Neuron (in vitro differentiated cells): ENCODE data around the gene IFNG-AS1.

Experiments
- H2AFZ ChIP-seq: one replicate; pipeline ENCODE4 v1.6.1; 2013; ENCODE audit warnings: low read depth, mild to moderate bottlenecking, inconsistent platforms, low read length, moderate library complexity
- H3K27me3 ChIP-seq: one replicate; pipeline ENCODE4 v1.6.1; 2013; ENCODE audit warnings: low read length; ENCODE audit not compliant: insufficient read depth
- H3K36me3 ChIP-seq: one replicate; pipeline ENCODE4 v1.6.1; 2013; ENCODE audit warnings: low read length; ENCODE audit not compliant: insufficient read depth
- H3K4me1 ChIP-seq: one replicate; pipeline ENCODE4 v1.6.1; 2013; ENCODE audit warnings: low read length; ENCODE audit not compliant: insufficient read depth
- H3K4me3 ChIP-seq: 2 replicates; pipeline ENCODE4 v1.5.1; 2013; ENCODE audit warnings: mild to moderate bottlenecking, low read length, moderate library complexity
- H3K9me3 ChIP-seq: one replicate; pipeline ENCODE4 v1.6.1; 2013; ENCODE audit warnings: low read length

Gene IFNG-AS1

DNA sequence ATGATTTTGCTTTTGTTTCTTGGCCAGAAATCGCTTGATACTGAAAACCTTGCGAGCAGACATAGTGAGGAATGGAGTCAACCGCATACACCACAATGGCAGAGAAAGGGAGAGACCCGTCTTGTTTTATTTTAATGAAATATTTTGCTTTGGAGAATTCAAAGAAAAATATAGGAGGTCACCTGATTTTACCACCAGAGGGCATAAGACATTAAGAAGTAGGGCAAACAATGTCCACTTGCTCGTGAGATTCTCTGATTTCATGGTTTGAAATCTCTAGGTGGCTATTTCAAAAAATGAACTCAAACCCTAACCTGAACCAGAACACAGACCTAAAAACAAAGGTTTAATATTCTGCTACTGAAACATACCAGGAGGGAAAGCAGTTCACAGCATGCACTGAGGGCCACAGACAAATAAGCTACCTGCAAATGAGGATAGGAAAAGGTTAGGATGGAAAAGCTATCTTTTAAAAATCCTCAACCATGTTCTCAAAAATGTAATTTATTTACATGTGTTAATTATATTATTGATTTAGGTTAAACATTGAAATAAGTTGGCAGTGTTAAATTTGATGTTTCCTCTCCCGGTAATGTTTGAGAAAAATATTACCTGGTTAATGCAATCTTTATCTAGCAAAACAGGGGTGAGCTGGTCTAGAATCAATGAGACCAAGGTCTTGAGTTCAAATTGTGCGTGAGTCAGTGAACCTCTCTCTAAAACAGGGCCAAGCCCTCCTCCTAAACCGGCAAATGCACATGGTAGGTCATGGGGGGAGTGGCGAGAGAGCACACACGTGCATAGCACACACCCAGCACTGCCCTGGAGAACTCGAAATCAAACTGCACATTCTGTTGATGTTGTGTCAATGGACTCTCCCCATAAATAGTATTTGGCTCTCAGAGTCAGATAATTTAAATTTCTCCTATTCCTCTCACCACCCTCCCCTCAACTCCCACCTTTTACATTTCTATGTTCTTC is 12.5 kb downstream of the IFNG-AS1 start:
- no peaks in the 10 kb centered on the region for H3K36me3 ChIP-seq
- H2AFZ ChIP-seq = no peak overlapping the region
- no peaks in the 10 kb centered on the region for H3K27me3 ChIP-seq

DNA sequence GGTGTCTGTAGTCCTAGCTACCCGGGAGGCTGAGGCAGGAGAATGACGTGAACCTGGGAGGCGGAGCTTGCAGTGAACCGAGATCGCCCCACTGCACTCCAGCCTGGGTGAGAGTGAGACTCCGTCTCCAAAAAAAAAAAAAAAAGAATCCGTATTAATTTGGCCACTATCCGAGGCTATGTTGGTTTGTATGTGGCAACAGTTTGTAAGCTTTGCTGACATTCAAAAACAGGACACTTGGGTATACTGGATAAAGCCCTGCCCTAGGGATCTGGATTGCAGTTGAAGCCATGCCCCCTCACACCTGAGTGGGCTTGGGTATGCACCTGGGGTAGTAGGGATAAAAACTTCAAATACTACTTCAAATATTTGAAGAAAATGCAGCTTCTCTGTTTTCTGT is 14.5 kb downstream of the IFNG-AS1 start:
- H3K36me3 ChIP-seq = no peaks in the 10 kb centered on the region
- H3K4me1 ChIP-seq = no peaks in the 10 kb centered on the region
- no peak overlapping the region for H3K4me3 ChIP-seq
- H3K27me3 ChIP-seq = no peaks in the 10 kb centered on the region
- H2AFZ ChIP-seq = no peak overlapping the region
- no peaks in the 10 kb centered on the region for H3K9me3 ChIP-seq

More for the DNA sequence above, 12.5 kb downstream of the IFNG-AS1 start:
- H3K4me3 ChIP-seq = no peak overlapping the region
- no peaks in the 10 kb centered on the region for H3K9me3 ChIP-seq
- no peaks in the 10 kb centered on the region for H3K4me1 ChIP-seq

DNA sequence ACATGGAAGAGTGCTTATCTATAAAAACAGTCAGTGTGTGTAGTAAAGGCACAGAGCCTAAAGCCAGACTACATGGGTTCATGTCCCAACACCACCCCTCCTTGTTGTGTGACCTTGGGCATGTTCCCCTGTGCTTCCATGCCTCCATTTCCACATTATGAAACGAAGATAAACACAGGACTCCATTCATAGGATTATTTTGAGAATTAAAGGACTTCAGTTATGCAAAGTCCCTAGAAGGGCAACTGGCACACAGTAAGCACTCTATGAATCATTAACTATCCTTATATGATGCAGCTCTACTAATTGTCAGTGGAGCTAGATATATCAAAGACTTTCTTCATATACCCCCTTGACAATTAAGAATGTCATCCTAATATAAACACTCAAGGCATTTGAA is 17.8 kb downstream of the IFNG-AS1 start:
- Histone ChIP-seq H2AFZ (no peak overlapping the region), H3K4me3 (no peak overlapping the region), H3K36me3 (no peaks in the 10 kb centered on the region), H3K27me3 (no peaks in the 10 kb centered on the region), H3K4me1 (no peaks in the 10 kb centered on the region), H3K9me3 (no peaks in the 10 kb centered on the region)

DNA sequence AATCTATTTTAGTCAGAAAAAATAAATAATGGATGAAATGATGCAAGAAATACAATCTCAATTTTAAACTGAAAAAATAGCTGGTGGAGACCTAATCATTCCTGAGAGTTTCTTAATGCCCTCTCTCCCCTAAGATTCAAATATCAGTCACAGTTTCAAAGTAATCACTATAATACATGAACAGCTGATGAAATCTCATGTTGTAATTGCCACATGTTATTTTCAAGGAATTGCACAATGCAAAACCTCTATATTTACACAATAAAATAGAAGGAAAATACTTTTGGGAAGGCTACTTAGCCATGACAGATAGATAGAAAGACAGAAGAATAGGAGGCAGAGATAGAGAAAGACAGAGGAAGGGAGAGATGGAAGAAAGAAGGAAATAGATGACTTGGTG is 18.2 kb downstream of the IFNG-AS1 start:
- H3K4me1 ChIP-seq = no peaks in the 10 kb centered on the region
- no peaks in the 10 kb centered on the region for H3K9me3 ChIP-seq
- no peaks in the 10 kb centered on the region for H3K36me3 ChIP-seq
- no peak overlapping the region for H2AFZ ChIP-seq
- no peak overlapping the region for H3K4me3 ChIP-seq
- no peaks in the 10 kb centered on the region for H3K27me3 ChIP-seq

DNA sequence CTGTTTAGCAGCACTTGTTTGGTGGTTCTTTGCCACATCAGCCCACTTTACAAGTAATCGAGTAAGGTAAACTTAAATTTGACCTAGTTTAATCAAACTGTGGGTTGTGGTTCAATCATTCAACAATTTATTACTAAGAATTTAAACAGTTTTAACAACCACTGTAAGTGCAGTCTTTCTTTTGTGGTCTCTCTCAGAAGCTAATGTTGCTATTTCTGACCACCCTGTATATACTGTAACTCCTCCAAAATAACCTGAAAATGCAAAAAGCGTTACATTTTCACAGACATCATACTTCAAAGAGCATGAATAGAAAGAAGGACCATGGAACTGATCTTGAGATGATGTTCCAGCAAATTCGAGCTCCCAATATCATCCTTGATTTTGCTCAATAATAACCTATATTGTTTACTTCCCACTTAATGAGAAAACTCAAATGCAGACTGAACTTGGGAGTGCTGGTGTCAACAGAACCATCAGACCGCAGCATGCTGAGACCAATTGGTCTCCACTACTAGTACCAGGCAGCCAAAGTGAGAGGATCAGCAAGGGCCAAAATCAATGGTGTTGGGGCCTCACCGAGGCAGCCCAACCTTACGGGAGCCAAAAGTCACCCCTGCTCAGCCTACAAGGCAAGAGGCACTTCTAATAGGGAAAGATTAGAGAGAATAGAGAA is 22.1 kb downstream of the IFNG-AS1 start:
- Histone ChIP-seq H2AFZ (no peak overlapping the region), H3K9me3 (no peaks in the 10 kb centered on the region), H3K36me3 (no peaks in the 10 kb centered on the region), H3K4me3 (no peak overlapping the region), H3K4me1 (no peaks in the 10 kb centered on the region), H3K27me3 (no peaks in the 10 kb centered on the region)

DNA sequence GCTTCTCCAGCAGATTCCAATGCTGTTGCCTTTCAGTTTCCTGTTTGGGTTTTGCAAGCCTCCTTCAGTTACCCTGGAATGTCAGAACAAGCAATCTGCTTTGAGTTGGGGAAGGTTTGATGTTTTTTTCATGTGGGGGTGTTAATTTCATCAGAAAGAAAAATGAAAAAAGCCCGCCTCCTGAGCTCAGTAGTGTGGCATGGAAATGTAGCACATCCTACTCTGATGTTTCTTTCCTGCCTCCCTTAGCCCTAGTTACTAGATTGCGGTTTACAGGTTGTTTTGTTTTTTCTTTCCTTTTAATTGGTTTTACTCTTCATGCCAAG is 22.6 kb downstream of the IFNG-AS1 start:
- no peaks in the 10 kb centered on the region for H3K36me3 ChIP-seq
- H2AFZ ChIP-seq = no peak overlapping the region
- H3K27me3 ChIP-seq = no peaks in the 10 kb centered on the region
- no peak overlapping the region for H3K4me3 ChIP-seq
- H3K4me1 ChIP-seq = no peaks in the 10 kb centered on the region
- no peaks in the 10 kb centered on the region for H3K9me3 ChIP-seq

- Histone ChIP-seq H3K27me3 (no peaks in the 10 kb centered on the region), H3K36me3 (no peaks in the 10 kb centered on the region), H3K9me3 (no peaks in the 10 kb centered on the region), H3K4me1 (no peaks in the 10 kb centered on the region), H3K4me3 (no peak overlapping the region), H2AFZ (no peak overlapping the region)
These were observed 23.5 kb downstream of the IFNG-AS1 start for GRCh38 chr12:68012712-68013111.

DNA sequence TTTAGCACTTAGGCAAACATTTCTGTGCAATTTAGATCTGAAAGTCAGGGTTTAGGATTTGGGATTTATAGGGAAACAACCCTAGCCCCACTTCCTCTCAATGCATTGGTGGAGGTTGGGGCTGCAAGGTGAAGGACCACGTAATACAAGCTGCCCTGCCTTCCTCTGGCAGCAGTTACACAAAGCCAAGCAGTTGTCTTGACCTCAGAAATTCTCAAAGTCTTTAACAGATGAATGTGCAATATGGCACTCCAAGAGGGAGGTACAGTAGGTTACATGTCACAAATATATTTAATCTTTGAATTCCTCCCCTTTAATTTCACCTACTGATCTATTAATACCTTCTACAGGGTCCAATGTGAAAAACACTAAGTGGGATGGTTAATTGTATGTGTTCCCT is 23.9 kb downstream of the IFNG-AS1 start:
- Histone ChIP-seq H2AFZ (no peak overlapping the region), H3K9me3 (no peaks in the 10 kb centered on the region), H3K4me3 (no peak overlapping the region), H3K4me1 (no peaks in the 10 kb centered on the region), H3K27me3 (no peaks in the 10 kb centered on the region), H3K36me3 (no peaks in the 10 kb centered on the region)

DNA sequence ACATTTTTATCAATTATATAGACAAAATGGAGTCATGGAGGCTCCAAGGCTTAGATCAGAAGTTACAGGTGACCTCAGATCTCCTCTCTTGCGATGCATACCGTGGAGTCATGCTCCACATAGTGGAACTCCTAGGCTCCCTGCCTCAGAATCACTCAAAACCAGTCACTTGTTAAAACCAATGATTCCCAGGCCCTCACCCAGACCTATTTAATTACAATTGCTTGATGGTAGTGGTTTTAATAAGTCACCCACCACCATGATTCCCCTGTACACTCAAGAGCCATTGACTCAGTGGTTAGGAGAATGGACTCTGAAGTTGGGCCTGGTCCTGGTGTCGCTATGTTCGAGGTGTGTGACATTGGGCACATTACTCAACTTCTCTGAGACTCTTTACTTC is 26.9 kb downstream of the IFNG-AS1 start:
- Histone ChIP-seq H3K36me3 (no peaks in the 10 kb centered on the region), H3K9me3 (no peaks in the 10 kb centered on the region), H3K4me3 (no peak overlapping the region), H3K27me3 (no peaks in the 10 kb centered on the region), H3K4me1 (no peaks in the 10 kb centered on the region), H2AFZ (no peak overlapping the region)

GRCh38 chr12:68018315-68018714 is 29.1 kb downstream of the IFNG-AS1 start:
- Histone ChIP-seq H3K9me3 (no peaks in the 10 kb centered on the region), H3K4me3 (no peak overlapping the region), H3K4me1 (no peaks in the 10 kb centered on the region)

DNA sequence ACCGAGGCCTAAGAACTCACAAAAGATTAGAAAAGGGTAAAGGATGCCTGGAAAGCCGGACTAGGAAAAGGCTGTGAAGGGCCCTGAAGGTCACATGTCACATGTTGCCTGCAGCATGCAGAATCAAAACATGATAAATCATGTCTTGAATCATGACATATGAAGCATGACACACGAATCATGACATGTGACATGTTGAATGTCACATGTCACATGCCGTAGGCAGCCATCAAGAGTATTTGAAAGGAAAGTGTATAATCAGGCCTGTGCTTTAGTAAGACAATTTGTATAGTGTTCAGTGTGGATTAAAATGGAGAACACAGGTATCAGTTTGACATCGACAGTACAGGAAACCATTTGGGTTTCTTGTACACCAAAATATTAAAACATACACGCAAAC is 30.8 kb downstream of the IFNG-AS1 start:
- Histone ChIP-seq H3K9me3 (no peaks in the 10 kb centered on the region), H3K27me3 (no peaks in the 10 kb centered on the region), H3K4me1 (no peaks in the 10 kb centered on the region), H3K36me3 (no peaks in the 10 kb centered on the region), H2AFZ (no peak overlapping the region), H3K4me3 (no peak overlapping the region)

More at GRCh38 chr12:68018315-68018714, 29.1 kb downstream of the IFNG-AS1 start:
- Histone ChIP-seq H3K27me3 (no peaks in the 10 kb centered on the region), H3K36me3 (no peaks in the 10 kb centered on the region), H2AFZ (no peak overlapping the region)

GRCh38 chr12:68020699-68021098 is 31.5 kb downstream of the IFNG-AS1 start:
- no peaks in the 10 kb centered on the region for H3K4me1 ChIP-seq

GRCh38 chr12:68028647-68029046 is 39.4 kb downstream of the IFNG-AS1 start:
- no peaks in the 10 kb centered on the region for H3K36me3 ChIP-seq
- no peak overlapping the region for H3K4me3 ChIP-seq
- no peaks in the 10 kb centered on the region for H3K4me1 ChIP-seq

More at GRCh38 chr12:68020699-68021098, 31.5 kb downstream of the IFNG-AS1 start:
- H2AFZ ChIP-seq = no peak overlapping the region
- H3K4me3 ChIP-seq = no peak overlapping the region
- H3K27me3 ChIP-seq = no peaks in the 10 kb centered on the region
- no peaks in the 10 kb centered on the region for H3K9me3 ChIP-seq
- H3K36me3 ChIP-seq = no peaks in the 10 kb centered on the region

More at GRCh38 chr12:68028647-68029046, 39.4 kb downstream of the IFNG-AS1 start:
- Histone ChIP-seq H3K27me3 (no peaks in the 10 kb centered on the region), H2AFZ (no peak overlapping the region), H3K9me3 (no peaks in the 10 kb centered on the region)
